H9 (cell line): ENCODE results near the gene LINGO3. TPM values are rescaled to one million over a fixed set of nuclear protein-coding genes. Genes with fewer than 3 reads are reported as not detected.

ENCODE experiments used
- DNase-seq: peaks from one replicate; pipeline ENCODE4 v3.0.0-alpha.2; 2017
- H2AFZ ChIP-seq: one replicate; pipeline ENCODE4 v1.6.1; 2013; ENCODE audit warnings: mild to moderate bottlenecking, low read length, control low read depth, moderate library complexity
- H2AK5ac ChIP-seq: 2 replicates; pipeline ENCODE4 v1.6.1; 2013; ENCODE audit warnings: low read length, control low read depth, mixed read lengths; ENCODE audit not compliant: insufficient read length
- H2BK120ac ChIP-seq: one replicate; pipeline ENCODE4 v1.6.1; 2013; ENCODE audit warnings: low read depth, mild to moderate bottlenecking, low read length, control low read depth, inconsistent platforms; ENCODE audit not compliant: poor library complexity, severe bottlenecking
- H2BK12ac ChIP-seq: 2 replicates; pipeline ENCODE4 v1.6.1; 2013; ENCODE audit warnings: low read length, control low read depth, mixed read lengths, low read depth; ENCODE audit not compliant: insufficient read length
- H2BK15ac ChIP-seq: 2 replicates; pipeline ENCODE4 v1.6.1; 2013; ENCODE audit warnings: low read depth, low read length, control low read depth
- H2BK20ac ChIP-seq: one replicate; pipeline ENCODE4 v1.6.1; 2013; ENCODE audit warnings: low read depth, mild to moderate bottlenecking, low read length, control low read depth, inconsistent platforms; ENCODE audit not compliant: poor library complexity, severe bottlenecking
- H2BK5ac ChIP-seq: 2 replicates; pipeline ENCODE4 v1.6.1; 2013; ENCODE audit warnings: low read length, control low read depth, mixed read lengths; ENCODE audit not compliant: insufficient read length
- H3K14ac ChIP-seq: 2 replicates; pipeline ENCODE4 v1.6.1; 2013; ENCODE audit warnings: low read length, control low read depth; ENCODE audit not compliant: insufficient read depth
- H3K18ac ChIP-seq: 2 replicates; pipeline ENCODE4 v1.6.1; 2013; ENCODE audit warnings: low read depth, mild to moderate bottlenecking, mixed read lengths, low read length, control low read depth; ENCODE audit not compliant: insufficient read length
- H3K23ac ChIP-seq: 2 replicates; pipeline ENCODE4 v1.6.1; 2013; ENCODE audit warnings: low read length, control low read depth, mixed read lengths, low read depth; ENCODE audit not compliant: insufficient read length
- H3K23me2 ChIP-seq: 2 replicates; pipeline ENCODE4 v1.6.1; 2013; ENCODE audit warnings: low read depth, mild to moderate bottlenecking, mixed read lengths, low read length, control low read depth; ENCODE audit not compliant: insufficient read length, poor library complexity, severe bottlenecking
- H3K27ac ChIP-seq: 2 replicates; pipeline ENCODE4 v1.5.1; 2013; ENCODE audit warnings: low read length, control low read depth, mixed read lengths, low read depth; ENCODE audit not compliant: insufficient read length
- H3K27me3 ChIP-seq: 2 replicates; pipeline ENCODE4 v1.6.1; 2013; ENCODE audit warnings: low read length, control low read depth, inconsistent platforms; ENCODE audit not compliant: insufficient read depth
- H3K4ac ChIP-seq: 2 replicates; pipeline ENCODE4 v1.6.1; 2013; ENCODE audit warnings: low read depth, mild to moderate bottlenecking, control low read depth, inconsistent platforms, low read length, moderate library complexity
- H3K4me1 ChIP-seq: 2 replicates; pipeline ENCODE4 v1.6.1; 2013; ENCODE audit warnings: low read length, control low read depth, inconsistent platforms; ENCODE audit not compliant: insufficient read depth
- H3K4me2 ChIP-seq: 2 replicates; pipeline ENCODE4 v1.6.1; 2013; ENCODE audit warnings: low read length, control low read depth, mixed read lengths; ENCODE audit not compliant: insufficient read length, insufficient read depth
- H3K56ac ChIP-seq: 2 replicates; pipeline ENCODE4 v1.6.1; 2013; ENCODE audit warnings: low read depth, mild to moderate bottlenecking, mixed read lengths, low read length, control low read depth; ENCODE audit not compliant: insufficient read length
- H3K79me1 ChIP-seq: 2 replicates; pipeline ENCODE4 v1.6.1; 2013; ENCODE audit warnings: low read depth, mild to moderate bottlenecking, moderate library complexity, low read length, control low read depth, inconsistent platforms; ENCODE audit not compliant: insufficient read depth, poor library complexity, severe bottlenecking
- H3K79me2 ChIP-seq: 2 replicates; pipeline ENCODE4 v1.6.1; 2013; ENCODE audit warnings: low read length, control low read depth, inconsistent platforms; ENCODE audit not compliant: insufficient read depth
- H3K9ac ChIP-seq: 2 replicates; pipeline ENCODE4 v1.6.1; 2013; ENCODE audit warnings: low read length, control low read depth, mixed read lengths; ENCODE audit not compliant: insufficient read length; ENCODE audit errors: extremely low read depth
- H3K9me3 ChIP-seq: one replicate; pipeline ENCODE4 v1.6.1; 2013; ENCODE audit warnings: low read depth, low read length, inconsistent platforms; ENCODE audit not compliant: control insufficient read depth
- H3T11ph ChIP-seq: one replicate; pipeline ENCODE4 v1.6.1; 2013; ENCODE audit warnings: mild to moderate bottlenecking, low read length, control low read depth, inconsistent platforms
- H4K20me1 ChIP-seq: one replicate; pipeline ENCODE4 v1.6.1; 2013; ENCODE audit not compliant: control insufficient read depth, insufficient read length, insufficient read depth
- H4K5ac ChIP-seq: 2 replicates; pipeline ENCODE4 v1.6.1; 2013; ENCODE audit warnings: low read depth, mild to moderate bottlenecking, mixed read lengths, low read length, control low read depth; ENCODE audit not compliant: insufficient read length
- H4K8ac ChIP-seq: replicated peaks from 2 replicates; pipeline ENCODE4 v1.6.1; 2013; ENCODE audit warnings: low read length, control low read depth, mixed read lengths, low read depth; ENCODE audit not compliant: insufficient read length
- H4K91ac ChIP-seq: 2 replicates; pipeline ENCODE4 v1.6.1; 2013; ENCODE audit warnings: low read depth, mild to moderate bottlenecking, moderate library complexity, mixed read lengths, low read length, control low read depth; ENCODE audit not compliant: insufficient read length
- H3K27ac Mint-ChIP-seq, 3 experiments: 2 replicates in 2 of 3; 3 replicates in 1 of 3; pipeline ENCODE4 v1.8.0; 2020 to 2021; ENCODE audit warnings: mixed read lengths in 3 of 3, mild to moderate bottlenecking in 1 of 3, moderate library complexity in 1 of 3
- H3K27me3 Mint-ChIP-seq: 2 replicates; pipeline ENCODE4 v1.8.0; 2021; ENCODE audit warnings: low read depth, mild to moderate bottlenecking, moderate library complexity, mixed read lengths
- H3K36me3 Mint-ChIP-seq, 3 experiments: 2 replicates in 2 of 3; 3 replicates in 1 of 3; pipeline ENCODE4 v1.8.0; 2020 to 2021; ENCODE audit warnings: low read depth in 3 of 3, mixed read lengths in 3 of 3; ENCODE audit not compliant: insufficient read depth in 1 of 3
- H3K4me1 Mint-ChIP-seq, 2 experiments: 2 replicates each; pipeline ENCODE4 v1.8.0; 2020; ENCODE audit warnings: mixed read lengths in 2 of 2
- H3K4me3 Mint-ChIP-seq, 2 experiments: 2 replicates in 1 of 2; 3 replicates in 1 of 2; pipeline ENCODE4 v1.8.0; 2020 to 2021; ENCODE audit warnings: mild to moderate bottlenecking in 2 of 2, mixed read lengths in 2 of 2, moderate library complexity in 1 of 2
- H3K9me3 Mint-ChIP-seq, 2 experiments: 2 replicates in 1 of 2; 3 replicates in 1 of 2; pipeline ENCODE4 v1.8.0; 2020; ENCODE audit warnings: mild to moderate bottlenecking in 2 of 2, mixed read lengths in 2 of 2, moderate library complexity in 1 of 2
- CTCF ChIP-seq: fragments of 200-600 bp; sonication (generic); conservative IDR thresholded peaks from 3 replicates; pipeline ENCODE4 v1.8.0; 2021; ENCODE audit warnings: antibody characterized with exemption, mild to moderate bottlenecking
- WGBS: extraction: QIAGEN DNeasy Blood & Tissue Kit; methylation state at CpG from one replicate; pipeline ENCODE4 v1.1.7; 2013; ENCODE audit warnings: missing lambda C conversion rate, low lambda C conversion rate, mixed read lengths; ENCODE audit not compliant: insufficient read length; ENCODE audit errors: extremely low coverage; 5-methylcytosine and 5-hydroxymethylcytosine counted together
- total RNA-seq: library from RNA; stranded (reverse); gene quantifications from 2 replicates; pipeline ENCODE4 v1.2.1, GENCODE V29; 2021

The LINGO3 gene
- total RNA-seq, 1 experiment from 2014 or later: 0.28 TPM

- Histone ChIP-seq H3K14ac (no peak overlapping the region), H2BK15ac (no peak overlapping the region), H3K9me3 (no peaks in the 10 kb centered on the region), H3T11ph (no peak overlapping the region), H4K20me1 (peaks cover 5% of the 10 kb centered on the region), H3K79me2 (peaks cover 5% of the 10 kb centered on the region; the same call in 1 of the 2 replicates), H4K91ac (no peak overlapping the region), H3K18ac (peak overlapping the region; percentile 88), H3K79me1 (no peaks in the 10 kb centered on the region), H2BK12ac (no peak overlapping the region), H3K27me3 (no peaks in the 10 kb centered on the region), H2AK5ac (no peak overlapping the region), H2BK120ac (no peak overlapping the region), H2BK5ac (no peak overlapping the region), H3K27ac (no peak overlapping the region), H3K4ac (no peak overlapping the region), H3K23ac (no peak overlapping the region), H4K8ac (no peak overlapping the region), H2AFZ (no peak overlapping the region), H3K4me2 (peak overlapping the region; percentile 90), H3K4me1 (peaks cover 5% of the 10 kb centered on the region; the same call in 1 of the 2 replicates), H4K5ac (no peak overlapping the region), H3K56ac (no peak overlapping the region), H3K23me2 (peaks cover 9% of the 10 kb centered on the region), H2BK20ac (no peak overlapping the region), H3K9ac (peak overlapping the region; percentile 85)
- Mint-ChIP-seq H3K27me3 (peaks cover 1% of the 10 kb centered on the region; the same call in 1 of the 2 replicates), H3K9me3 (no peaks in the 10 kb centered on the region), H3K27ac (peak overlapping the region; percentile 95 to 99 (median 98)), H3K4me3 (peak overlapping the region; percentile 98 to 99), H3K4me1 (peaks cover 36 to 47% of the 10 kb centered on the region in 2 experiments), H3K36me3 (peaks cover 6 to 36% (median 35%) of the 10 kb centered on the region in 3 experiments)
- peak; percentile 81 for DNase-seq
- no peak for TF ChIP-seq CTCF
- no CpG with 5 or more reads among the region's 18 CpGs for WGBS
These were observed 19.9 kb upstream of the LINGO3 start for GRCh38 chr19:2327773-2328400.
